HS-27A (cell line): ENCODE results near the gene ADAT2.
A peak's percentile ranks its signal among the peaks of the same experiment; 100 is the strongest.
"Not testable (repeated sequence)": the region's sequence is repeated elsewhere in the genome, so short reads cannot be mapped to it uniquely, and the experiment has no call there.

Source experiments
- DNase-seq: peaks from one replicate; pipeline ENCODE4 v3.0.0-alpha.2; 2012; ENCODE audit warnings: low read depth, missing footprints

Gene ADAT2

GRCh38 chr6:143450453-143451371 is at the start of gene ADAT2, which contains the start of gene PEX3:
Gene ADAT2, minus strand, starts transcription at chr6:143450695. Its CDS starts 37 bp downstream, at chr6:143450658.
Gene PEX3, plus strand, starts transcription at chr6:143450805. Its CDS starts 238 bp downstream, at chr6:143451043.
- peak; percentile 89 for DNase-seq

- no peak for DNase-seq
Observed at GRCh38 chr6:143498428-143498827, 47.9 kb upstream of the ADAT2 start.

- DNase-seq, result no peak
Observed at GRCh38 chr6:143496974-143497373, 46.5 kb upstream of the ADAT2 start.

- DNase-seq, result no peak
Observed at GRCh38 chr6:143490775-143491174, 40.3 kb upstream of the ADAT2 start.

GRCh38 chr6:143490244-143490643 is 39.7 kb upstream of the ADAT2 start:
- DNase-seq, result no peak

- DNase-seq, result no peak
Observed at GRCh38 chr6:143486752-143487151, 36.3 kb upstream of the ADAT2 start.

GRCh38 chr6:143485967-143486366 is 35.5 kb upstream of the ADAT2 start:
- DNase-seq, result no peak

GRCh38 chr6:143482593-143482992 is 32.1 kb upstream of the ADAT2 start:
- no peak for DNase-seq

GRCh38 chr6:143478479-143479062 is 28.1 kb upstream of the ADAT2 start:
- DNase-seq, result no peak

- DNase-seq, result no peak
Observed at GRCh38 chr6:143476545-143476944, 26.1 kb upstream of the ADAT2 start.

- DNase-seq, result no peak
Observed at GRCh38 chr6:143471822-143472221, 21.3 kb upstream of the ADAT2 start.

- DNase-seq, result not testable (repeated sequence)
Observed at GRCh38 chr6:143468823-143469222, 18.3 kb upstream of the ADAT2 start.

- DNase-seq, result no peak
Observed at GRCh38 chr6:143468026-143468425, 17.5 kb upstream of the ADAT2 start.

- no peak for DNase-seq
Observed at GRCh38 chr6:143465546-143465945, 15.1 kb upstream of the ADAT2 start.

GRCh38 chr6:143457563-143458359 is 7.3 kb upstream of the ADAT2 start:
- DNase-seq, result peak; percentile 23

- no peak for DNase-seq
Observed at GRCh38 chr6:143451531-143451930, 1.0 kb upstream of the ADAT2 start.

- peak; percentile 40 for DNase-seq
Observed at GRCh38 chr6:143449714-143450452, 612 bp downstream of the ADAT2 start.

GRCh38 chr6:143449082-143449713 is 1.3 kb downstream of the ADAT2 start:
- no peak for DNase-seq

- DNase-seq, result not testable (repeated sequence)
Observed at GRCh38 chr6:143447865-143448264, 2.6 kb downstream of the ADAT2 start.

GRCh38 chr6:143443096-143443495 is 7.4 kb downstream of the ADAT2 start:
- no peak for DNase-seq
